Subcutaneous abdominal adipose tissue (tissue), 5 donors: Measurements from ENCODE around the gene OLR1.

Experiments
- H3K27ac ChIP-seq: one replicate; pipeline ENCODE4 v1.7.0; 2013; ENCODE audit warnings: low read depth, mild to moderate bottlenecking, inconsistent platforms, low read length, moderate library complexity
- H3K27me3 ChIP-seq, 5 donors: one replicate each; pipeline ENCODE4 v1.7.0; 2013; ENCODE audit warnings: low read length in 5 of 5, inconsistent platforms in 1 of 5; ENCODE audit not compliant: control insufficient read depth in 5 of 5, insufficient read depth in 4 of 5
- H3K36me3 ChIP-seq, 5 donors: one replicate each; pipeline ENCODE4 v1.7.0; 2013; ENCODE audit warnings: low read length in 5 of 5; ENCODE audit not compliant: control insufficient read depth in 5 of 5, insufficient read depth in 5 of 5
- H3K4me1 ChIP-seq, 5 donors: one replicate each; pipeline ENCODE4 v1.7.0; 2013; ENCODE audit warnings: low read length in 5 of 5, mild to moderate bottlenecking in 3 of 5, moderate library complexity in 1 of 5; ENCODE audit not compliant: control insufficient read depth in 5 of 5, insufficient read depth in 5 of 5
- H3K4me3 ChIP-seq, 5 donors: one replicate each; pipeline ENCODE4 v1.7.0; 2013; ENCODE audit warnings: low read length in 5 of 5, low read depth in 1 of 5
- H3K9ac ChIP-seq, 5 donors: one replicate each; pipeline ENCODE4 v1.7.0; 2013; ENCODE audit warnings: low read length in 5 of 5, mild to moderate bottlenecking in 4 of 5, moderate library complexity in 3 of 5
- H3K9me3 ChIP-seq, 5 donors: one replicate each; pipeline ENCODE4 v1.7.0; 2013; ENCODE audit warnings: low read length in 5 of 5; ENCODE audit not compliant: control insufficient read depth in 5 of 5
- donor health status: healthy.
- donor health status: healthy.
- donor health status: healthy.
- donor health status: healthy.
- donor health status: healthy.

The OLR1 gene

GRCh38 chr12:10154145-10154496 lies 17.8 kb downstream of the OLR1 start:
- no peaks in the 10 kb centered on the region for H3K36me3 ChIP-seq
- H3K27me3 ChIP-seq = no peaks in the 10 kb centered on the region
- H3K9me3 ChIP-seq = no peaks in the 10 kb centered on the region
- peak overlapping the region; percentile 76 to 91 (median 78) for H3K4me3 ChIP-seq
- peak overlapping the region in 3 of 5 donors; percentile 71 to 83 (median 77) for H3K9ac ChIP-seq
- peaks cover 2 to 16% (median 11%) of the 10 kb centered on the region in 5 donors for H3K4me1 ChIP-seq
- H3K27ac ChIP-seq = peak overlapping the region; percentile 75

- Histone ChIP-seq H3K4me1 (peaks cover 2 to 16% (median 11%) of the 10 kb centered on the region in 5 donors), H3K9ac (peak overlapping the region; percentile 14 to 83 (median 71)), H3K9me3 (no peaks in the 10 kb centered on the region), H3K4me3 (peak overlapping the region; percentile 76 to 91 (median 78)), H3K36me3 (no peaks in the 10 kb centered on the region), H3K27me3 (no peaks in the 10 kb centered on the region), H3K27ac (peak overlapping the region; percentile 75)
These were observed 18.4 kb downstream of the OLR1 start for GRCh38 chr12:10153271-10154144.

GRCh38 chr12:10151621-10152020 lies 20.3 kb downstream of the OLR1 start:
- Histone ChIP-seq H3K4me1 (peaks cover 2 to 16% (median 11%) of the 10 kb centered on the region in 5 donors), H3K27ac (no peak overlapping the region), H3K9ac (no peak overlapping the region), H3K27me3 (no peaks in the 10 kb centered on the region), H3K4me3 (no peak overlapping the region), H3K36me3 (no peaks in the 10 kb centered on the region), H3K9me3 (peaks cover 0 to 3% (median 0%) of the 10 kb centered on the region in 5 donors)

- H3K27me3 ChIP-seq = no peaks in the 10 kb centered on the region
- H3K36me3 ChIP-seq = no peaks in the 10 kb centered on the region
These were observed 24.1 kb downstream of the OLR1 start for GRCh38 chr12:10147714-10148403.

GRCh38 chr12:10142976-10143589 lies 28.8 kb downstream of the OLR1 start:
- H3K9ac ChIP-seq = no peak overlapping the region
- H3K27me3 ChIP-seq = no peaks in the 10 kb centered on the region
- no peak overlapping the region for H3K27ac ChIP-seq
- H3K36me3 ChIP-seq = no peaks in the 10 kb centered on the region
- peaks cover 0 to 3% (median 0%) of the 10 kb centered on the region in 5 donors for H3K9me3 ChIP-seq
- peaks cover 0 to 2% (median 0%) of the 10 kb centered on the region in 5 donors for H3K4me1 ChIP-seq
- H3K4me3 ChIP-seq = no peak overlapping the region

More at GRCh38 chr12:10147714-10148403, 24.1 kb downstream of the OLR1 start:
- peaks cover 0 to 3% (median 0%) of the 10 kb centered on the region in 5 donors for H3K9me3 ChIP-seq
- no peak overlapping the region for H3K4me3 ChIP-seq
- no peak overlapping the region for H3K9ac ChIP-seq
- H3K4me1 ChIP-seq = peaks cover 0 to 3% (median under 1%) of the 10 kb centered on the region in 5 donors
- no peak overlapping the region for H3K27ac ChIP-seq

- H3K27ac ChIP-seq = no peak overlapping the region
- no peak overlapping the region for H3K4me3 ChIP-seq
- no peaks in the 10 kb centered on the region for H3K36me3 ChIP-seq
- H3K27me3 ChIP-seq = no peaks in the 10 kb centered on the region
- H3K4me1 ChIP-seq = peaks cover 0 to 2% (median 0%) of the 10 kb centered on the region in 5 donors
- H3K9ac ChIP-seq = no peak overlapping the region
- no peaks in the 10 kb centered on the region for H3K9me3 ChIP-seq
These were observed 31.9 kb downstream of the OLR1 start for GRCh38 chr12:10140001-10140400.

- H3K27ac ChIP-seq = no peak overlapping the region
- H3K9me3 ChIP-seq = no peaks in the 10 kb centered on the region
- peaks cover 0 to 2% (median 0%) of the 10 kb centered on the region in 5 donors for H3K4me1 ChIP-seq
- H3K4me3 ChIP-seq = no peak overlapping the region
- no peaks in the 10 kb centered on the region for H3K27me3 ChIP-seq
- H3K36me3 ChIP-seq = no peaks in the 10 kb centered on the region
- no peak overlapping the region for H3K9ac ChIP-seq
These were observed 35.2 kb downstream of the OLR1 start for GRCh38 chr12:10136637-10137205.

- Histone ChIP-seq H3K27me3 (no peaks in the 10 kb centered on the region), H3K4me1 (peaks cover 0 to 2% (median 0%) of the 10 kb centered on the region in 5 donors)
These were observed 36.8 kb downstream of the OLR1 start for GRCh38 chr12:10135126-10135525.

GRCh38 chr12:10132850-10133370 lies 39.0 kb downstream of the OLR1 start:
- H3K4me1 ChIP-seq = peaks cover 0 to 2% (median 0%) of the 10 kb centered on the region in 5 donors
- H3K36me3 ChIP-seq = no peaks in the 10 kb centered on the region
- H3K27me3 ChIP-seq = no peaks in the 10 kb centered on the region
- H3K9me3 ChIP-seq = no peaks in the 10 kb centered on the region
- no peak overlapping the region for H3K9ac ChIP-seq
- no peak overlapping the region for H3K4me3 ChIP-seq
- H3K27ac ChIP-seq = no peak overlapping the region

More at GRCh38 chr12:10135126-10135525, 36.8 kb downstream of the OLR1 start:
- Histone ChIP-seq H3K27ac (no peak overlapping the region), H3K9me3 (no peaks in the 10 kb centered on the region), H3K36me3 (no peaks in the 10 kb centered on the region), H3K4me3 (no peak overlapping the region), H3K9ac (no peak overlapping the region)
